ENCODE data around the gene RYR3.

Gene RYR3

GRCh38 chr15:33680336-33680735 is 369.6 kb downstream of the RYR3 start:
- Histone ChIP-seq H3K4me2 (ENCODE audit: low read depth, low read length, poor library complexity, severe bottlenecking) (no peak overlapping the region), H3K27me3 (ENCODE audit: low read length) (peaks cover 4% of the 10 kb centered on the region; the same call in 1 of the 2 replicates), H3K9me2 (replicated peaks; ENCODE audit: insufficient read depth, low read length) (no peaks in the 10 kb centered on the region), H3K79me2 (ENCODE audit: insufficient read depth, low read length) (no peaks in the 10 kb centered on the region), H3K4me3 (ENCODE audit: insufficient read depth, low read length, poor library complexity, severe bottlenecking) (no peak overlapping the region), H2AFZ (ENCODE audit: low read depth, low read length, severe bottlenecking) (no peak overlapping the region), H3K36me3 (ENCODE audit: low read length) (no peaks in the 10 kb centered on the region), H3K9me3 (ENCODE audit: insufficient read depth, low read length) (no peaks in the 10 kb centered on the region), H3K27ac (ENCODE audit: low read depth, low read length) (no peak overlapping the region), H3K9ac (ENCODE audit: low read length) (no peak overlapping the region), H3F3A (ENCODE audit: insufficient read depth) (no peaks in the 10 kb centered on the region), H4K20me1 (ENCODE audit: low read depth, low read length) (no peaks in the 10 kb centered on the region)
- TF ChIP-seq CTCF (IDR thresholded peaks at IDR 0.05; ENCODE audit: insufficient read depth, low read length, poor library complexity, severe bottlenecking) (no peak), EZH2phosphoT487 (conservative IDR thresholded peaks at IDR 0.05; ENCODE audit: low read length) (no peak)

GRCh38 chr15:33693166-33693800 is 382.5 kb downstream of the RYR3 start:
- Histone ChIP-seq H3K36me3 (ENCODE audit: low read length) (no peaks in the 10 kb centered on the region), H2AFZ (ENCODE audit: low read depth, low read length, severe bottlenecking) (no peak overlapping the region), H3K27me3 (ENCODE audit: low read length) (no peaks in the 10 kb centered on the region), H3K4me3 (ENCODE audit: insufficient read depth, low read length, poor library complexity, severe bottlenecking) (no peak overlapping the region), H3K9ac (ENCODE audit: low read length) (no peak overlapping the region), H3K27ac (ENCODE audit: low read depth, low read length) (no peak overlapping the region), H3K9me2 (replicated peaks; ENCODE audit: insufficient read depth, low read length) (no peaks in the 10 kb centered on the region), H3K79me2 (ENCODE audit: insufficient read depth, low read length) (no peaks in the 10 kb centered on the region), H4K20me1 (ENCODE audit: low read depth, low read length) (no peaks in the 10 kb centered on the region), H3F3A (ENCODE audit: insufficient read depth) (no peaks in the 10 kb centered on the region), H3K9me3 (ENCODE audit: insufficient read depth, low read length) (no peaks in the 10 kb centered on the region), H3K4me2 (ENCODE audit: low read depth, low read length, poor library complexity, severe bottlenecking) (no peak overlapping the region)
- TF ChIP-seq CTCF (IDR thresholded peaks at IDR 0.05; ENCODE audit: insufficient read depth, low read length, poor library complexity, severe bottlenecking) (no peak), EZH2phosphoT487 (conservative IDR thresholded peaks at IDR 0.05; ENCODE audit: low read length) (no peak)

- TF ChIP-seq CTCF (IDR thresholded peaks at IDR 0.05; ENCODE audit: insufficient read depth, low read length, poor library complexity, severe bottlenecking) (no peak), EZH2phosphoT487 (conservative IDR thresholded peaks at IDR 0.05; ENCODE audit: low read length) (no peak)
- no peaks in the 10 kb centered on the region for H3K27me3 ChIP-seq (ENCODE audit: low read length)
These were observed 387.4 kb downstream of the RYR3 start for GRCh38 chr15:33698126-33698525.

More at GRCh38 chr15:33698126-33698525, 387.4 kb downstream of the RYR3 start:
- Histone ChIP-seq H3F3A (ENCODE audit: insufficient read depth) (no peaks in the 10 kb centered on the region), H4K20me1 (ENCODE audit: low read depth, low read length) (no peaks in the 10 kb centered on the region), H3K79me2 (ENCODE audit: insufficient read depth, low read length) (no peaks in the 10 kb centered on the region), H3K9me2 (replicated peaks; ENCODE audit: insufficient read depth, low read length) (no peaks in the 10 kb centered on the region), H3K27ac (ENCODE audit: low read depth, low read length) (no peak overlapping the region), H2AFZ (ENCODE audit: low read depth, low read length, severe bottlenecking) (no peak overlapping the region), H3K9ac (ENCODE audit: low read length) (no peak overlapping the region), H3K4me2 (ENCODE audit: low read depth, low read length, poor library complexity, severe bottlenecking) (no peak overlapping the region), H3K4me3 (ENCODE audit: insufficient read depth, low read length, poor library complexity, severe bottlenecking) (no peak overlapping the region), H3K9me3 (ENCODE audit: insufficient read depth, low read length) (no peaks in the 10 kb centered on the region), H3K36me3 (ENCODE audit: low read length) (no peaks in the 10 kb centered on the region)

Data from SU-DHL-6 (cell line).